ENCODE data around the gene SFTPD. TPM values are rescaled to one million over a fixed set of nuclear protein-coding genes. Genes with fewer than 3 reads are reported as not detected.

SFTPD gene
- polyA plus RNA-seq, 3 donors, result 0.83 to 1.5 (median 0.88) TPM

DNA sequence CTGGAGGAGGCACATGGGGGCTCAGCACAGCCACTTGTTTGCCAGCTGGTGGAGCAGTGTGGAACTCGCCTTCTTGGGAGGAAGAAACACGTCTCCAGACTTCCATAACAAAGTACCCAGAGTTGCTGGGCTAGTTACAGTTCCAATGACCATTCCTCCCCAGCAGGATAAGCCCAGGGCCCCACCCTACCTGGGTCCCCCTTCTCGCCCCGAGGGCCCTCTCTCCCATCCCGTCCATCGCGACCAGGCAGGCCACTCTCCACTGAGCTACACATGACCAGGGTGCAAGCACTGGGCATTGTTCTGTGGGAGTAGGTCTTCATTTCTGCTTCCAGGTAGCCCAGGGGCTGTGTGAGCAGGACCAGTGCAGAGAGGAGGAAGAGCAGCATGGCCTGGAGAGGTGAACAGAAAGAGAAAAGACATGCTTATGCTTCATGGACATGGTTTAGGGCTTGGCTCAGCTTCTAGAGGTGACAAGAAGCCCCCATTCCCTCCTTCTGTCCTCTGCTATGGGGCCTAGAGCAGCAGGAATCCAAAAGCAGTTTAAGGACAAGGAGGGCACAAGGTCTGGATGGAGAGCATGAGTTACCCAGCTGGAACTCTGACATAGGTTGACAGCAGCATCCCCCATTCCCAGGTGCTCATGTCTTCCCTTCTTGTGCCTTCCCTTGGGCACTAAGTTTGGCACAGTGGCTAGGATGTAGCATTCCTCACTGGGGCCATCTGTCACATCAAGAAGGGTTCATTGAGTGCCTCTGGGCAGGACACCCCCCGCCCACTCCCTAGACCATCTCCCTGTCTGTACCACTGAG is 2.4 kb downstream of the SFTPD start:
- no peak for DNase-seq

- DNase-seq, result no peak
Observed at GRCh38 chr10:79944428-79945395, 4.2 kb downstream of the SFTPD start.

DNA sequence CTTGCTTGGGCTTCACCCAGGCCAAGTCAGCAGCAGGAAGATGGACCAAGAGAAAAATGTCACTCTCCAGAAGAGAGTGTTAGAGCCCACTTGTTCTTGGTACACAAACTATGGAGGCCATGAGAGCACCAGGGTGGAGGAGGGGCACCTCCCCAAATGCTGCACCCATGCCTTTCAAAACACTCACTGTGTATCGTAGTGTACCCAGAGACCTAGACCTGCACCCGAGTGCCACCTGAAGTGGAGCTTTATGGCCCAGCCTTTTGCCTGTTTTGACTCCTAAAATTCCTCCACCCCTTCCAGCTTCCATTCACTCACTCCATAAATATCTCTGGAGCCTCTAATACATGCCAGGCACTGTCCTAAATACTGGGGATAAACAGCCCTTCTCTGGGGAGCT is 5.0 kb downstream of the SFTPD start:
- DNase-seq, result no peak

- no peak for DNase-seq
Observed at GRCh38 chr10:79942261-79943185, 6.4 kb downstream of the SFTPD start.

DNA sequence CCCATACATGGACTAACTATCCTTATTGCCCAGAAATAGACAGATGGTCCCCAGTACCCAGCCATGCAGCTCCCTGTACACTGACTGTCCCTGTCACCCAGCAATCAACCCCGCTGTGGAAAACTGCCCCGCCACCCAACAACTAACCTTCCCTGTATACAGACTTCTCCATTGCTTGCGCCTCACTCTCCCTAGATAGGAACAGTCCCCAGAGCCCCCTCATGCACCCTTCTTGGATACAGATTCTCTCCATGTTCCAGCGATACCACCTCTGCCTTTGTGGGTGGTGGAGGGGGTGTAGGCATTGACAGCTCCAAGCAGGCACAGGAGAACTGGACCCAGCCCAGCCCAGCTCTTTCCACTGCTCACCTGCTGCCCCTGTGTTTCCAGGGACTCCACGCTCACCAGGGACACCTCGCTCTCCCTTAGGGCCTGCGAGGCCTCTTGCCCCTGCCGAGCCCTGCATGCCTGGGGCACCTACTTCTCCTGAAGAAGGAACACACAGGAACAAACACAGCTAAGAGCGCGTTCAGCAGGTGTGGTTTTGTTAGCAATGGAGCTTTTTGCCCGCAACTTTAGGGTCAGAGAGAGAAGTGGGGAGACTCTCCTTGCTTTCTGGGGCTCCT is 7.2 kb downstream of the SFTPD start:
- no peak for DNase-seq

DNA sequence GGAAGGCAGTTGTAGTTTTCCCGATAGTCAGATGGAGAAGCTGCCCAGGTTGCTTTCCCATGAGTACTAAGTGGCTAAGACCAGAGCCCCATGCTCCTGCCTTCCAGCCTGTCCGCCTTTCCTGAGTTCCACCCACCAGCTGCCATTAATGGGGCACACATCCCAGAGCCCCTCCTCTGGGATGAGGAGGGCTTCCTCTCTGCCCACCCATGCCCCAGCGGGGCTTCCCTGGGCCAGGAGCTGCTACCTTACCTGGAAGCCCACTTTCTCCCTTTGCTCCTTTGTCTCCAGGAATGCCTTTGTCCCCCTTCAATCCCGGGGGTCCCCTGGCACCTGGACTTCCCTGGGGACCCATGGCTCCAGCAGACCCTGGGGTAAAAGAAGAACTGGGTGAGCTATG is 7.8 kb downstream of the SFTPD start:
- DNase-seq, result no peak

DNA sequence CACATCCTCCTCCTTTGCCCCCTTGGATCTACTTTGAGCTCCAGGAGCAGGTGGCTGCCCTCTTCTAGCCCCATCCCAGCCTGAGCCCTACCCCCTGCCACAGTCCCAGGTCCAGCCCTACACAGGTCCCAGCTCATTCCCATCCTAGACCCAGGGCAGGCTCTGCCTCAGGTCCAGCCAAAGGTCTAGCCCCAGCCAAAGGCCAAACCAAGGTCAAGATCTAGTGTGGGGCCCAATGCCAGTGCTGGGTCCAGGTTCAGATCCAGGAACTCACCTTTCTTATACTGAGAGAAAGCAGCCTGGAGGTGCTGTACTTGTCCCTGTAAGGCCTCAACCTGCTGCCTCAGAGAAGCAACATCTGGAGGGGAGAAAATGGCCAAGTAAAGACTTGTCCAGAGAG is 8.5 kb downstream of the SFTPD start:
- DNase-seq, result no peak

GRCh38 chr10:79939969-79940368 is 8.9 kb downstream of the SFTPD start:
- no peak for DNase-seq

- DNase-seq, result no peak
Observed at GRCh38 chr10:79938728-79939406, 10.0 kb downstream of the SFTPD start.

GRCh38 chr10:79937701-79938151 is 11.2 kb downstream of the SFTPD start:
- DNase-seq, result no peak

GRCh38 chr10:79936625-79937615 is 12.0 kb downstream of the SFTPD start:
- no peak for DNase-seq

GRCh38 chr10:79933961-79934360 is 14.9 kb downstream of the SFTPD start:
- DNase-seq, result no peak

DNA sequence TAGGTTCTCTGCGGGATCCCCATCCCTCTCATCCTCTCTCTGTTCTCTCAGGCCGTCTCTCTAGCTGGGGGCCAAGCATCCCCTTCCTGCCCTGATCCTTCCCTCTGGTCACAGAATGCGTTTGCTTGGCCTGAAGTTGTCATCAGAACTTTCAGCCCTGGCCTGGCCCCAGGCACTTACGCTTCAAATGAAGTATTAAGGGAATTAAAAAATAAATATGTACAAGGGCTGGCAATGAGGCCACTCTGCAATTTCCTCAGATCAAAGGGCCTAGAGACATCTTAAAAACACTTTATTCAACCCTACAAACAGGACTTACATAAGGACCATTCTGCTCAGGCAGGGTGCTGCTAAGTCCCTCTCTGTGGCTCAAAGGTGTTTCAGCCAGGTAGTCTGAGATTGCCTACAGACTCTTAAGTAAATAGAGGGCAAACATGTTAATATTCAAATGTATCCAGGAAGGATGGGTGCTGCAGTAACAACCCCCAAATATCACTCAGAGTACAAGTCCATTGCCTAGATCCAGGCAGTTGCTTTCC is 16.0 kb downstream of the SFTPD start:
- no peak for DNase-seq

- no peak for DNase-seq
Observed at GRCh38 chr10:79932307-79932706, 16.6 kb downstream of the SFTPD start.

DNA sequence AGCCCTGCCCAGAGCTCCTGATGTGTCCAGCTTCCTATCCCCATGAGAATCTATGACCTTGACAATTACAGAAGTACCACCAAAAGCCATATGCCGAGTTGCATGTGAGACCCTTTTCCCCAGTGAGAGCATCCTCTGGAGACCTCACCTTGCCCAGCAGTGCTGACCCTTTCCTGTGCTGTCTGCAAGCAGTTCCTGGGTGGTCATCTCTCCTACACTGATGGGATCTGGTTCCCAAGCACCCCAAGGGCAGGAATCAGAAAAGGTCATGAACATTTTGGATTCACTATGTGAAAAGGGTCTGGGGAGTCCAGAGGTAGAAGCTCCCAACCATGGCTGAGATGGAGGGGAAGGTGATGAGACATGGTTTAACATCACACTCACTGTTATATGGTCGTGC is 18.2 kb downstream of the SFTPD start:
- DNase-seq, result no peak

DNA sequence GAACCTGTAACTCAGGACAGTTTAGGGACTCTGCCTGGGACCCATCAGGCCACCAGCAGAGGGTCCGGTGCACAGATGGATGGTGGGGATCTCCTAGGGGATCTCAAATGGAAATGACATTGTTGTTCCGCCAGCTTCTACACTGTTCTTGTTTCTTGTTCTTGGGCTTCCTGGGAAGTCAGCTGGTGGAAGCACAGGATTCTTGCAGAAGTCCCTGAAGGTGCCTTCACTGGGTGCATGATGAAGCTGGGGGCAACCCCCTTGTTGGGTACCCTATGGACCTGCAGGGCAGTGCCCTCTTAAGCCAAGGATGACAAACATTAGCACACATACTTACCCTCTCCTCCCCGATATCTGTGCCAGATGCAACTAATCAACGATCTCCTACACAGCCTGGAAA is 18.6 kb downstream of the SFTPD start:
- no peak for DNase-seq

- peak; percentile 74 for DNase-seq
Observed at GRCh38 chr10:79929409-79929904, 19.4 kb downstream of the SFTPD start.

GRCh38 chr10:79928028-79928583 is 20.8 kb downstream of the SFTPD start:
- DNase-seq, result no peak

Measured in renal pelvis (tissue), 4 donors.